CD14-positive monocyte (primary cell): ENCODE data around the gene UNC93A. TPM values are rescaled to one million over a fixed set of nuclear protein-coding genes. Genes with fewer than 3 reads are reported as not detected.

Experiments
- DNase-seq, 3 donors: peaks; one replicate each; pipeline ENCODE4 v3.0.0-alpha.2; 2011 to 2022
- H2AFZ ChIP-seq: 2 replicates; pipeline ENCODE4 v1.6.0; 2012; ENCODE audit warnings: mild to moderate bottlenecking, low read depth, low read length, inconsistent platforms; ENCODE audit not compliant: insufficient read depth, poor library complexity, severe bottlenecking
- H3K27ac ChIP-seq, 2 donors: 1 replicate in 1 of 2; 2 replicates in 1 of 2; pipeline ENCODE4 v1.5.1; 2012 to 2013; ENCODE audit warnings: low read length in 2 of 2, control low read depth in 1 of 2, inconsistent platforms in 1 of 2, low read depth in 1 of 2, mild to moderate bottlenecking in 1 of 2
- H3K27me3 ChIP-seq, 2 donors: one replicate each; pipeline versions ENCODE4 v1.6.0 to v1.6.1; 2011 to 2013; ENCODE audit warnings: low read length in 2 of 2; ENCODE audit not compliant: control insufficient read depth in 2 of 2, insufficient read depth in 2 of 2
- H3K36me3 ChIP-seq, 2 donors: replicated peaks in 1 of 2; 1 replicate in 1 of 2; 2 replicates in 1 of 2; pipeline versions ENCODE4 v1.5.1 to v1.6.1; 2012 to 2013; ENCODE audit warnings: low read length in 2 of 2, control low read depth in 1 of 2, inconsistent platforms in 1 of 2, mild to moderate bottlenecking in 1 of 2; ENCODE audit not compliant: insufficient read depth in 2 of 2, control insufficient read depth in 1 of 2
- H3K4me1 ChIP-seq, 2 donors: 1 replicate in 1 of 2; 2 replicates in 1 of 2; pipeline versions ENCODE4 v1.5.1 to v1.6.1; 2012 to 2013; ENCODE audit warnings: low read length in 2 of 2, control low read depth in 1 of 2, inconsistent platforms in 1 of 2, mild to moderate bottlenecking in 1 of 2, moderate library complexity in 1 of 2; ENCODE audit not compliant: insufficient read depth in 2 of 2, control insufficient read depth in 1 of 2
- H3K4me2 ChIP-seq: replicated peaks from 2 replicates; pipeline ENCODE3; 2012; ENCODE audit warnings: low read length, moderate library complexity, mild to moderate bottlenecking; ENCODE audit not compliant: poor library complexity, severe bottlenecking; ENCODE audit errors: extremely low read depth
- H3K4me3 ChIP-seq, 3 experiments: fragments of 200-600 bp in 1 of 3; sonication (generic) in 1 of 3; replicated peaks in 1 of 3; 1 replicate in 2 of 3; 2 replicates in 1 of 3; pipeline ENCODE4 v1.5.1; 2011 to 2013; ENCODE audit warnings: low read length in 3 of 3, mild to moderate bottlenecking in 3 of 3, control low read depth in 2 of 3, low read depth in 2 of 3, inconsistent platforms in 1 of 3, moderate library complexity in 1 of 3
- H3K79me2 ChIP-seq: 2 replicates; pipeline ENCODE4 v1.6.0; 2012; ENCODE audit warnings: mild to moderate bottlenecking, control low read depth, inconsistent platforms, low read length, moderate library complexity; ENCODE audit not compliant: insufficient read depth
- H3K9ac ChIP-seq: 2 replicates; pipeline ENCODE4 v1.6.0; 2017; ENCODE audit warnings: low read length, mild to moderate bottlenecking; ENCODE audit not compliant: insufficient read depth, poor library complexity, severe bottlenecking
- H3K9me3 ChIP-seq, 2 donors: replicated peaks in 1 of 2; 1 replicate in 1 of 2; 2 replicates in 1 of 2; pipeline versions ENCODE4 v1.5.1 to v1.6.1; 2012 to 2013; ENCODE audit warnings: low read length in 2 of 2, control low read depth in 1 of 2; ENCODE audit not compliant: control insufficient read depth in 1 of 2, insufficient read depth in 1 of 2
- H4K20me1 ChIP-seq: 2 replicates; pipeline ENCODE4 v1.6.0; 2012; ENCODE audit warnings: mild to moderate bottlenecking, low read length, control low read depth, moderate library complexity; ENCODE audit not compliant: insufficient read depth
- H3K27ac Mint-ChIP-seq, 7 donors: one replicate each; pipeline ENCODE4 v1.8.0; 2020; ENCODE audit warnings: mild to moderate bottlenecking in 7 of 7, mixed read lengths in 7 of 7, moderate library complexity in 6 of 7, inconsistent platforms in 2 of 7
- H3K27me3 Mint-ChIP-seq, 3 donors: one replicate each; pipeline ENCODE4 v1.8.0; 2021 to 2022; ENCODE audit warnings: low read depth in 3 of 3, mild to moderate bottlenecking in 3 of 3, mixed read lengths in 3 of 3, moderate library complexity in 3 of 3, inconsistent platforms in 1 of 3
- H3K36me3 Mint-ChIP-seq, 2 donors: one replicate each; pipeline ENCODE4 v1.8.0; 2020; ENCODE audit warnings: mixed read lengths in 2 of 2, inconsistent platforms in 1 of 2, mild to moderate bottlenecking in 1 of 2
- H3K4me1 Mint-ChIP-seq: one replicate; pipeline ENCODE4 v1.8.0; 2020; ENCODE audit warnings: mild to moderate bottlenecking, mixed read lengths
- H3K4me3 Mint-ChIP-seq, 2 donors: one replicate each; pipeline ENCODE4 v1.8.0; 2020; ENCODE audit warnings: mild to moderate bottlenecking in 2 of 2, mixed read lengths in 2 of 2, moderate library complexity in 1 of 2
- H3K9me3 Mint-ChIP-seq, 7 donors: one replicate each; pipeline ENCODE4 v1.8.0; 2020 to 2022; ENCODE audit warnings: mixed read lengths in 7 of 7, mild to moderate bottlenecking in 6 of 7, moderate library complexity in 6 of 7, inconsistent platforms in 2 of 7
- CTCF ChIP-seq: fragments of 200-600 bp; IDR thresholded peaks from one replicate; pipeline ENCODE4 v1.8.0; 2022; ENCODE audit warnings: antibody characterized with exemption, mild to moderate bottlenecking
- WGBS: methylation state at CpG from one replicate; pipeline ENCODE4 v1.1.5; 2013; ENCODE audit warnings: missing lambda C conversion rate; ENCODE audit not compliant: insufficient coverage; 5-methylcytosine and 5-hydroxymethylcytosine counted together
- intact Hi-C, 2 donors: fragments of 100-400 bp; cut with micrococcal nuclease; formaldehyde crosslinking; loops; one replicate each; pipeline versions ENCODE4 v1.15.0 to v1.15.1; 2023
- polyA plus RNA-seq, 3 donors: library from polyadenylated mRNA; depleted of rRNA in 1 of 3; unstranded in 2 of 3; stranded (reverse) in 1 of 3; fragments of 300-500 nt in 2 of 3; fragments of >200 nt in 1 of 3; fragmentation: Illumina TruSeq in 2 of 3; gene quantifications; 1 replicate in 2 of 3; 2 replicates in 1 of 3; pipeline ENCODE4 v1.2.3, GENCODE V29; 2012 to 2021

Gene UNC93A
- polyA plus RNA-seq, 3 donors: not detected

- no peaks in the 10 kb centered on the region for H3K36me3 ChIP-seq
- peaks cover 0 to 4% of the 10 kb centered on the region in 2 donors for H3K27me3 ChIP-seq
- Mint-ChIP-seq H3K27me3 (peaks cover 2 to 9% (median 5%) of the 10 kb centered on the region in 3 donors), H3K9me3 (peaks cover 0 to 3% (median 0%) of the 10 kb centered on the region in 7 donors), H3K4me3 (no peak overlapping the region), H3K4me1 (no peaks in the 10 kb centered on the region), H3K36me3 (no peaks in the 10 kb centered on the region), H3K27ac (no peak overlapping the region)
- H3K9me3 ChIP-seq: no peaks in the 10 kb centered on the region
- no peaks in the 10 kb centered on the region for H3K79me2 ChIP-seq
- H3K9ac ChIP-seq: no peak overlapping the region
- H3K4me2 ChIP-seq: no peak overlapping the region
- H2AFZ ChIP-seq: no peak overlapping the region
- no peaks in the 10 kb centered on the region for H4K20me1 ChIP-seq
- H3K4me3 ChIP-seq: no peak overlapping the region
- intact Hi-C loops: loop anchor here in 1 of 2 donors (10.0 kb wide), 1 partner anchor 517 kb away; no protein-coding TSS in a partner anchor
- no peak overlapping the region for H3K27ac ChIP-seq
- DNase-seq: no peak
- TF ChIP-seq CTCF: no peak
- 100% methylated on average over 3 of the region's 7 CpGs for WGBS
- H3K4me1 ChIP-seq: no peaks in the 10 kb centered on the region
Measured at GRCh38 chr6:167291623-167292300, 647 bp downstream of the UNC93A start.

- Histone ChIP-seq H3K4me3 (no peak overlapping the region), H3K9ac (no peak overlapping the region), H2AFZ (no peak overlapping the region), H3K4me1 (no peaks in the 10 kb centered on the region), H4K20me1 (no peaks in the 10 kb centered on the region), H3K4me2 (no peak overlapping the region), H3K79me2 (no peaks in the 10 kb centered on the region), H3K27ac (no peak overlapping the region), H3K9me3 (no peaks in the 10 kb centered on the region), H3K27me3 (peaks cover 0 to 4% of the 10 kb centered on the region in 2 donors), H3K36me3 (no peaks in the 10 kb centered on the region)
- peak overlapping the region in 1 of 7 donors; percentile 16 for H3K27ac Mint-ChIP-seq
- DNase-seq: no peak
- no peaks in the 10 kb centered on the region for H3K36me3 Mint-ChIP-seq
- H3K4me3 Mint-ChIP-seq: no peak overlapping the region
- H3K4me1 Mint-ChIP-seq: no peaks in the 10 kb centered on the region
- no peak for TF ChIP-seq CTCF
- WGBS: 93% methylated on average over 5 of the region's 6 CpGs
- intact Hi-C loops: loop anchor here in 1 of 2 donors (10.0 kb wide), 1 partner anchor 518 kb away; no protein-coding TSS in a partner anchor
- H3K9me3 Mint-ChIP-seq: peaks cover 0 to 3% (median 0%) of the 10 kb centered on the region in 7 donors
- peaks cover 2 to 9% (median 5%) of the 10 kb centered on the region in 3 donors for H3K27me3 Mint-ChIP-seq
Measured at GRCh38 chr6:167292301-167293087, 1.4 kb downstream of the UNC93A start.
